Measurements from ENCODE around the gene AGRN. TPM values are rescaled to one million over a fixed set of nuclear protein-coding genes. Genes with fewer than 3 reads are reported as not detected.
A peak's percentile ranks its signal among the peaks of the same experiment; 100 is the strongest.
"Not testable (repeated sequence)": the region's sequence is repeated elsewhere in the genome, so short reads cannot be mapped to it uniquely, and the experiment has no call there.

Gene AGRN
- polyA plus RNA-seq, 2 donors, result 17.0 to 40.6 TPM

DNA sequence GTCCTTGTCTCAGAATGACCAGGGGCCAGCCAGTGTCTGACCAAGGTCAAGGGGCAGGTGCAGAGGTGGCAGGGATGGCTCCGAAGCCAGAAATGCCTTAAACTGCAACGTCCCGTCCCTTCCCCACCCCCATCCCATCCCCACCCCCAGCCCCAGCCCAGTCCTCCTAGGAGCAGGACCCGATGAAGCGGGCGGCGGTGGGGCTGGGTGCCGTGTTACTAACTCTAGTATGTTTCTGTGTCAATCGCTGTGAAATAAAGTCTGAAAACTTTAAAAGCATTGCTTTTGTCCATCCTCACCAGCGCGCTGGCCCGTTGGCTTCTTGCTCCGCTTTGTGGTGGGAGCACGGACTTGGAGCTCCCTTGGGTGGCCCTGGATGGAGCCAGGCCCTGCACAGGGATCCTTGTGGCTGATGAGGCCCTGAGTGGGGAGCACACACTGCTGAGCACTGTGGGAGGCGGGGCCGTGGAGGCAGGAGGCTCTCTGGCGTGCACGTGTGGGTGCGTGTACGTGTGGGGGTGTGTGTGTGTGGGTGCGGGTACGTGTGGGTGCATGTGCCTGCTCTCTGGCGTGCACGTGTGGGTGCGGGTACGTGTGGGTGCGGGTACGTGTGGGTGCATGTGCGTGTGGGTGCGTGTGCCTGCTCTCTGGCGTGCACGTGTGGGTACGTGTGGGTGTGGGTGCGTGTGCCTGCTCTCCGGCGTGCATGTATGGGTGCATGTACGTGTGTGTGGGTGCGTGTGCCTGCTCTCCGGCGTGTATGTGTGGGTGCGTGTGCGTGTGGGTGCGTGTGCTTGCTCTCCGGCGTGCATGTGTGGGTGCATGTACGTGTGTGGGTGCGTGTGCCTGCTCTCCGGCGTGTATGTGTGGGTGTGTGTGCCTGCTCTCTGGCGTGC is 36.2 kb downstream of the AGRN start:
- peaks cover 0 to 3% of the 10 kb centered on the region in 2 donors for H3K4me1 ChIP-seq (ENCODE audit: control insufficient read depth in 2 of 2, insufficient read depth in 2 of 2, low read length in 1 of 2)
- H3K36me3 ChIP-seq (ENCODE audit: control insufficient read depth in 2 of 2, insufficient read depth in 2 of 2, low read length in 1 of 2), result peaks cover 0 to 32% of the 10 kb centered on the region in 2 donors
- H3K4me3 ChIP-seq (ENCODE audit: low read depth in 1 of 2, low read length in 2 of 2), result no peak overlapping the region
- H3K9me3 ChIP-seq (ENCODE audit: control insufficient read depth in 2 of 2, insufficient read depth in 1 of 2, low read depth in 1 of 2, low read length in 1 of 2), result no peaks in the 10 kb centered on the region
- H3K27ac ChIP-seq (ENCODE audit: low read depth in 2 of 2, low read length in 1 of 2), result no peak overlapping the region
- 86 to 87% methylated on average over 50 of the region's 50 CpGs for WGBS, 2 donors
- H3K27me3 ChIP-seq (ENCODE audit: control insufficient read depth in 1 of 2, insufficient read depth in 2 of 2, low read length in 2 of 2), result no peaks in the 10 kb centered on the region

DNA sequence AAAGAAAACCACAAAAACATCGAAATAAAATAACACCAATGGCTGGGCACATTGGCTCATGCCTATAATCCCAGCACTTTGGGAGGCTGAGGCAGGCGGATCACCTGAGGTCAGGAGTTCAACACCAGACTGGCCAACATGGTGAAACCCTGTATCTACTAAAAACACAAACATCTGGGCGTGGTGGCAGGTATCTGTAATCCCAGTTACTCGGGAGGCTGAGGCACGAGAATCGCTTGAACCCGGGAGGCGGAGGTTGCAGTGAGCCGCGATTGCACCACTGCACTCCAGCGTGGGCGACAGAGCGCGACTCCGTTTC is 37.8 kb downstream of the AGRN start:
- not testable (repeated sequence) for H3K4me3 ChIP-seq (ENCODE audit: low read depth in 1 of 2, low read length in 2 of 2); H3K27ac ChIP-seq (ENCODE audit: low read depth in 2 of 2, low read length in 1 of 2); H3K4me1 ChIP-seq (ENCODE audit: control insufficient read depth in 2 of 2, insufficient read depth in 2 of 2, low read length in 1 of 2); H3K27me3 ChIP-seq (ENCODE audit: control insufficient read depth in 1 of 2, insufficient read depth in 2 of 2, low read length in 2 of 2); H3K9me3 ChIP-seq (ENCODE audit: control insufficient read depth in 2 of 2, insufficient read depth in 1 of 2, low read depth in 1 of 2, low read length in 1 of 2)
- peaks cover 0 to 22% of the 10 kb centered on the region in 2 donors for H3K36me3 ChIP-seq (ENCODE audit: control insufficient read depth in 2 of 2, insufficient read depth in 2 of 2, low read length in 1 of 2)
- WGBS, 2 donors, result 43 to 52% methylated on average over 15 of the region's 15 CpGs

DNA sequence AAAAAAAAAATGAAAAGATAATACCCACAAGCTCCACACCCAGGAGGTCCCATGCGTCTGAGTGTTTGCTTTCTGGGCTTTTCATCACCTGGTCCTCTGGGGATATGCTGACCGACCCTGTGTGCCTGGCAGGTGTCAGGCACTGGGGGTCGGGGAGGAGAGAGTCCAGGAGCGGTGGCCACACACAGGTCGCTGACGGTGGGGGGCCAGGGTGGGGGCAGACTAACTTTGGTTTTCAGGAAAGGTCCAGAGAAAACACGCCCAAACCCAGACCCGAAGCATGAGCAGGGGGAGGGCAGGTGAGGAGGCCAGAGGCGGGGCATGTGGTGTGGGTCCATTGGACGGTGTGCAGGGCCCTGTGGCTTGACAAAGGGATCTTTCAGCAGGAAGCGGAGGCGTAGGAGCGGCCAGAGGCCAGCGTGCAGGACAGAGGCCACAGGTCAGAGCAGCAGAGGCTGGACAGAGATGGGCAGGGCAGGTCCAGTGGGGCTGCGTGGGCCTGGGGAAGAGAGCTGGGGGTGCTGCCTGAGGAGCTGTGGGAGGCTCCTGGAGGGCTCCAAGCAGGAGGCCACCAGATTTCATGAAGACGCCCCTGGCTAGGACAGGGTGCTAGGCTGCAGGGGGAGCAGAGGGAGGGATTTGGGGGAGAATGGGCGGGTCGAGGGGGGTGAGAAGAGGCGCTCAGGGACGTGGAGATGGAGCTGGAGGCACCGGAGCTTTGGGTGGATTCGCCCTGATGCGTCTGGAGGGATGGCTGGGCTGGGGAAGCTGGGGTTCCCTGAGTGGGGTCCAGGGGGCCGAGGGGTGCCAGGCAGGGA is 38.4 kb downstream of the AGRN start:
- Histone ChIP-seq H3K9me3 (ENCODE audit: control insufficient read depth in 2 of 2, insufficient read depth in 1 of 2, low read depth in 1 of 2, low read length in 1 of 2) (peaks cover 0 to 3% of the 10 kb centered on the region in 2 donors), H3K27ac (ENCODE audit: low read depth in 2 of 2, low read length in 1 of 2) (no peak overlapping the region), H3K4me1 (ENCODE audit: control insufficient read depth in 2 of 2, insufficient read depth in 2 of 2, low read length in 1 of 2) (peaks cover 0 to 3% of the 10 kb centered on the region in 2 donors), H3K4me3 (ENCODE audit: low read depth in 1 of 2, low read length in 2 of 2) (peak overlapping the region in 1 of 2 donors; percentile 30), H3K36me3 (ENCODE audit: control insufficient read depth in 2 of 2, insufficient read depth in 2 of 2, low read length in 1 of 2) (peaks cover 0 to 20% of the 10 kb centered on the region in 2 donors), H3K27me3 (ENCODE audit: control insufficient read depth in 1 of 2, insufficient read depth in 2 of 2, low read length in 2 of 2) (no peaks in the 10 kb centered on the region)
- WGBS, 2 donors, result 15 to 16% methylated on average over 24 of the region's 24 CpGs

DNA sequence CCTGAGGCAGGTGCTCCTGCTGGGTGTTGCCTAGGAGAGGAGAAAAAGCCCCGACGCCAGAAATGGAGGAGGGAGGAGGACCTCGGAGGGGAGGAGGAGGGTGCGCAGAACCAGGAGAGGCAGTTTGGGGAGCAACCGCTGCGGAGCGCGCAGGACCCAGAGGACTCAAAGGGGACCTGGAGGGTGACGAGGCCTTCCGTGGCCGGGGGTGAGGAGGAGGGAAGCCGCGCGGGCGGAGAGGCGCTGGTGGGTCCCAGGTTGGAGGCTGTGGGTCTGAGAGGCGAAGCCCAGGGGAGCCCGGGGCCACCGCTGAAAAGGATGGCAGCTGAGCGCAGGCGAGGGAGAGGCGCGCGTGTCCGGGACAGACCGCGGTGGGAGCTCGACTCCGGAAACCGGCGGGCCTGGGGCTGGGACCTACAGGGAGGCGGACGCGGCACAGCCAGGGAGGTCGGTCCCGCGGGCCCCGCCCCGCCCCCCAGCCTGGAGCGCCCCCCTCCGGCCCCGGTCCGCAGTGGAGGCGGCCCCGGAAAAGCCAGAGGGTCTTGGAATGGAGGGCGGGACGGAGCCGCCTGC is 39.1 kb downstream of the AGRN start:
- peak overlapping the region; percentile 30 to 40 for H3K4me3 ChIP-seq (ENCODE audit: low read depth in 1 of 2, low read length in 2 of 2)
- no peaks in the 10 kb centered on the region for H3K27me3 ChIP-seq (ENCODE audit: control insufficient read depth in 1 of 2, insufficient read depth in 2 of 2, low read length in 2 of 2)
- H3K9me3 ChIP-seq (ENCODE audit: control insufficient read depth in 2 of 2, insufficient read depth in 1 of 2, low read depth in 1 of 2, low read length in 1 of 2), result peaks cover 0 to 3% of the 10 kb centered on the region in 2 donors
- 1 to 2% methylated on average over 28 to 48 of the region's 48 CpGs for WGBS, 2 donors
- peaks cover 1 to 5% of the 10 kb centered on the region in 2 donors for H3K4me1 ChIP-seq (ENCODE audit: control insufficient read depth in 2 of 2, insufficient read depth in 2 of 2, low read length in 1 of 2)
- no peak overlapping the region for H3K27ac ChIP-seq (ENCODE audit: low read depth in 2 of 2, low read length in 1 of 2)
- H3K36me3 ChIP-seq (ENCODE audit: control insufficient read depth in 2 of 2, insufficient read depth in 2 of 2, low read length in 1 of 2), result peaks cover 0 to 13% of the 10 kb centered on the region in 2 donors

DNA sequence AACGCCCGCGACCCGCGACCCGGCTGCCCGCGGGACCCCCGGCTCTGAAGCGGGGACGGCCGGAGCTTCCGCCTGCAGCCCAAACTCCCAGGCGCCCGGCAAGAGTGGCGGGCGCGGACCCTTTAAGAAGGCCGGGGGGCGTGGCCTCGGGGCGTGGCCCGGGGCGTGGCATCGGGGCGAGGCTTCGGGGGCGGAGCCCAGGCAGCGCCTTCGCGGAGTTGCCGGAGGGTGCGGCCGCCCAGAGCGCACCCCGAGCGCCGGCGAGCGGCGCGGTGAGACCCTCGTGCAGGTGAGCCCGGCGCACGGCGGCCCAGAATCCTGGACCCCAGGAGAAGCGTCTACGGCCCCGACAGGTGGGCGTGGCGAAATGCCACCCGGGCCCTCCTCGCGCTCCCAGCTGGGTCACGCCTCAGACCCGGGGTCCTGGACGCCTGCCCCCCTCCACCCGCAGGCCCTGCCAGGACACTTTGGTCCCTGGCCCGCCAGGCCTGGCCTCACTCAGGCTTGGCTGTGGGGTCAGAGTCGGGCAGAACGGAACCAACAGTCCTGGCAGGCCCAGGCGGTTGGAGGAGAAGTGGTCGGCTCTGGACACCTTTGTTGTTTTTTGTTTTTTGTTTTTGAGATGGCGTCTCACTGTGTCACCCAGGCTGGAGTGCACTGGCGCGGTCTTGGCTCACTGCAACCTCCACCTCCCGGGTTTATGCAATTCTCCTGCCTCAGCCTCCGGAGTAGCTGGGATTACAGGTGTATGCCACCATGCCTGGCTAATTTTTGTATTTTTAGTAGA is 39.8 kb downstream of the AGRN start:
- no peaks in the 10 kb centered on the region for H3K27me3 ChIP-seq (ENCODE audit: control insufficient read depth in 1 of 2, insufficient read depth in 2 of 2, low read length in 2 of 2)
- H3K27ac ChIP-seq (ENCODE audit: low read depth in 2 of 2, low read length in 1 of 2), result no peak overlapping the region
- H3K4me3 ChIP-seq (ENCODE audit: low read depth in 1 of 2, low read length in 2 of 2), result peak overlapping the region; percentile 30 to 40
- H3K4me1 ChIP-seq (ENCODE audit: control insufficient read depth in 2 of 2, insufficient read depth in 2 of 2, low read length in 1 of 2), result peaks cover 6 to 7% of the 10 kb centered on the region in 2 donors
- 3% methylated on average over 41 to 69 of the region's 69 CpGs for WGBS, 2 donors
- peaks cover 0 to 3% of the 10 kb centered on the region in 2 donors for H3K9me3 ChIP-seq (ENCODE audit: control insufficient read depth in 2 of 2, insufficient read depth in 1 of 2, low read depth in 1 of 2, low read length in 1 of 2)
- peaks cover 0 to 6% of the 10 kb centered on the region in 2 donors for H3K36me3 ChIP-seq (ENCODE audit: control insufficient read depth in 2 of 2, insufficient read depth in 2 of 2, low read length in 1 of 2)

DNA sequence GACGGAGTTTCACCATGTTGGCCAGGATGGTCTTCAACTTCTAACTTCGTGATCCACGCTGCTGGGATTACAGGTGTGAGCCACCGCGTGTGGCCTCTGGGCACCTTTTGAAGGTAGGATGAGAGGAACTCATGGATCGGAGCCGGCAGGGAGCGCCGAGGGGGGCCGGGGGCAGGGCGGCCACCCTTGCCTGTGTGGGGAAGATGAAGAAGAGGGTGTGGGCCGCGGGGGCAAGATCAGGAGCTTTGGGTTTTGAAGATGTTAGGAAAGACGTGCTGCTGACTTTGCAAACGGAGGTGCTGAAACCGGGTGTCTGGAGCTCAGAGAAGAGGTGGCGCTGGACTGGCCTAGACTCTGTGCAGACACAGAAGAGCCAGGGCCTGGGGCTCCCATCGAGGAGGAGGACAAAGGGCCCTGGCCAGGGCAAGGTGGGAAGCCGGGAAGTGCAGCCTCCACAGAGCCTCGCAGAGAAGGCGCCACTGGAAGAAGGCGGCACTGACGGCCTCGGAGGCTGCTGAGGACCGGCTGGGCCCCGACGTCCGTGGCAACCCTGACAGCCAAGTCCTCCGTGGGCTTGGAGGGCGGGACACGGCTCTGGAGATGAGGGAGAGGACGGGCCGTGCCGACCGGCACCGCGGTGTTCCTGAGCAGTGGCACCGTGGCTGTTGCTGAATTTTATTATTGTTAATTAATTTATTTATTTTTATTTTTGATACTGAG is 40.5 kb downstream of the AGRN start:
- peaks cover 6 to 7% of the 10 kb centered on the region in 2 donors for H3K4me1 ChIP-seq (ENCODE audit: control insufficient read depth in 2 of 2, insufficient read depth in 2 of 2, low read length in 1 of 2)
- H3K36me3 ChIP-seq (ENCODE audit: control insufficient read depth in 2 of 2, insufficient read depth in 2 of 2, low read length in 1 of 2), result peaks cover 0 to under 1% of the 10 kb centered on the region in 2 donors
- no peak overlapping the region for H3K27ac ChIP-seq (ENCODE audit: low read depth in 2 of 2, low read length in 1 of 2)
- H3K4me3 ChIP-seq (ENCODE audit: low read depth in 1 of 2, low read length in 2 of 2), result peak overlapping the region in 1 of 2 donors; percentile 30
- H3K27me3 ChIP-seq (ENCODE audit: control insufficient read depth in 1 of 2, insufficient read depth in 2 of 2, low read length in 2 of 2), result no peaks in the 10 kb centered on the region
- H3K9me3 ChIP-seq (ENCODE audit: control insufficient read depth in 2 of 2, insufficient read depth in 1 of 2, low read depth in 1 of 2, low read length in 1 of 2), result peaks cover 0 to 3% of the 10 kb centered on the region in 2 donors
- WGBS, 2 donors, result 41 to 44% methylated on average over 38 of the region's 38 CpGs

DNA sequence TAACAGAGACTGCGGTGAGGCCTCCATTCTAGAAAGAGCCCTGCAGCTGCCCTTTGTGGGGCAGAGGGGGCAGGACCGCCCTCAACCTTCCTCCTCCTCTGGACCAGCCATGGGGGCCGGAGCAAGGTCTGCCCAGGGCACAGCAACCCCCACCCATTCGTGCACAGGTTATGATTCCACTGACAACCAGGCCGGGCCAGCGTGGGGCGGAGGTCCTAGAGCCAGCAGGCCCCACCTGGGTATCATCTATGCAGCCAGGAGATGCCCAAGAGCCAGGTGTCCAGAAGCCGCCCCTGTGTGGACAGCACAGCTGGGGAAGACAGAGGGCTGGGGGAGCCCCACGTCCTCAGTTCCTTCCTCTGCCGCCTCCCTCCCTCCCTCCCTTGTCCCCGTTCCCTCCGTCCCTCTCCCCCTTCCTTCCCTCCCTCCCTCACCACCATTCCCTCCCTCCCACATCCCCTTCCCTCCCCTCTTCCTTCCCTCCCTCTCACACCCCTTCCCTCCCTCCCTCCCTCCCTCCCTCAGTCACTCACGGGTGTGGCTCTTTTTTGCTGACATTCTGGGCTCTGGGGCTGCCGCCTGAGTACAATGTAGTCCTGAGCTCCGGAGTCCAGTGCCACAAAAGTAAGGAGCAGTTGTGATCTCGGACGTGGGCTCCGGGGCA is 41.9 kb downstream of the AGRN start:
- no peak overlapping the region for H3K27ac ChIP-seq (ENCODE audit: low read depth in 2 of 2, low read length in 1 of 2)
- peaks cover 0 to 3% of the 10 kb centered on the region in 2 donors for H3K9me3 ChIP-seq (ENCODE audit: control insufficient read depth in 2 of 2, insufficient read depth in 1 of 2, low read depth in 1 of 2, low read length in 1 of 2)
- no peaks in the 10 kb centered on the region for H3K36me3 ChIP-seq (ENCODE audit: control insufficient read depth in 2 of 2, insufficient read depth in 2 of 2, low read length in 1 of 2)
- 39 to 45% methylated on average over 13 to 16 of the region's 18 CpGs for WGBS, 2 donors
- peaks cover 6 to 7% of the 10 kb centered on the region in 2 donors for H3K4me1 ChIP-seq (ENCODE audit: control insufficient read depth in 2 of 2, insufficient read depth in 2 of 2, low read length in 1 of 2)
- peak overlapping the region in 1 of 2 donors; percentile 11 for H3K4me3 ChIP-seq (ENCODE audit: low read depth in 1 of 2, low read length in 2 of 2)
- H3K27me3 ChIP-seq (ENCODE audit: control insufficient read depth in 1 of 2, insufficient read depth in 2 of 2, low read length in 2 of 2), result no peaks in the 10 kb centered on the region

DNA sequence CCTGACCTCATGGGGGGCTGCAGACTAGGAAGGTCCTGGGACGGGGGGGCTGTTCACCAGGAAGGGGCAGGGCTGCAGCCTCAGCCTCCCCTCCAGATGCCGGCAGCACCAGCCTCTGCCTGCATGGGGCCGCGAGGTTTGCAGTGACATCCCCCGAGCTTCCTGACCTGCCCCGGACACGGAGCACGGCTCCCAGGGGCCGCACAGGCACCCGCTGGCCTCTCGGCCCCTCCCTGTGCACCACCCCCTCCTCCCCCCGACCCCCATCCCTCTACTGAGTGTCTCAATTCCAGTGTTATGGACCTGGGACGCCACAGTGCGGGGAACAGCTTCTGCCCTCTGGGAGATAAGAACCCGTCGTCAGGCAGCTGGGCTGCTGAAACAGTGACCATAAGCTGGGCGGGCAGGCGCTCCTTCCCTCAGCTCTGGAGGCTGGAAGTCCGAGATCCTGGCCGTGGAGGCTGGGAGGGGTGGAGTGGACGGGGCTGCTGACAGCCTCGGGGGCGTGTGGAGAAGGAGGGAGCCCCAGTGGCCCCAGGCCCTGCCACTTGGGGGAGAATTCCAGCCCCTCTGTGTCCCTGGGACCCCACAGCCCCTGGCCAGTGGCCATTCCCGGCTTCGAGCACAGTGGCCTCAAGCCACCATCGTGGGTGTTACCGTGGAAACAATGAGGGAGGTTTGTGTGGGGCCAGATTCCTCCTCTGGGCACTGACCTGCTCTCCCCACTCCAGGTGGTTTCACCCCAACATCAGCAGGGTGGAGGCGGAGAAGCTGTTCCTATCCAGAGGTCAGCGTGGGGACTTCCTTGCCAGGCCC is 42.6 kb downstream of the AGRN start:
- WGBS, 2 donors, result 24 to 25% methylated on average over 29 of the region's 29 CpGs
- Histone ChIP-seq H3K27ac (ENCODE audit: low read depth in 2 of 2, low read length in 1 of 2) (no peak overlapping the region), H3K4me3 (ENCODE audit: low read depth in 1 of 2, low read length in 2 of 2) (no peak overlapping the region), H3K9me3 (ENCODE audit: control insufficient read depth in 2 of 2, insufficient read depth in 1 of 2, low read depth in 1 of 2, low read length in 1 of 2) (peaks cover 0 to 8% of the 10 kb centered on the region in 2 donors), H3K4me1 (ENCODE audit: control insufficient read depth in 2 of 2, insufficient read depth in 2 of 2, low read length in 1 of 2) (peaks cover 6 to 7% of the 10 kb centered on the region in 2 donors), H3K27me3 (ENCODE audit: control insufficient read depth in 1 of 2, insufficient read depth in 2 of 2, low read length in 2 of 2) (no peaks in the 10 kb centered on the region), H3K36me3 (ENCODE audit: control insufficient read depth in 2 of 2, insufficient read depth in 2 of 2, low read length in 1 of 2) (peaks cover 0 to 7% of the 10 kb centered on the region in 2 donors)
